Measurements from ENCODE around the gene CBLL1.

GRCh38 chr7:107788216-107788615 lies 44.3 kb downstream of the CBLL1 start:
- TF ChIP-seq POLR2A (IDR thresholded peaks at IDR 0.05) (no peak), CTCF (IDR thresholded peaks at IDR 0.05) (no peak)

Data from body of pancreas (tissue), 4 donors.